K562 (cell line): ENCODE results near the gene ALB. TPM values are rescaled to one million over a fixed set of nuclear protein-coding genes. Genes with fewer than 3 reads are reported as not detected.

Source experiments
- ATAC-seq: fragments of 200-7000 bp; cut with Tn5 transposase; 3 replicates; pipeline ENCODE4 v1.9.1; 2020; ENCODE audit warnings: moderate library complexity
- BruUV-seq: library from RNA; stranded (reverse); fragments of 400-500 nt; replicated peaks from 2 replicates; lab custom pipeline; 2021; lab: Mats Ljungman, UMichigan
- CTCF ChIA-PET: fragments of 300-600 bp; formaldehyde crosslinking; extraction: SDS; loops from one replicate; lab custom pipeline; 2021; ENCODE audit warnings: low intra/inter-chr PET ratio; lab: Yijun Ruan, JAX
- POLR2A ChIA-PET: fragments of 300-600, 350-650 bp; sonication (Branson Sonifier 250); formaldehyde crosslinking; extraction: SDS; loops from one replicate; lab custom pipeline; 2021; ENCODE audit warnings: antibody characterized with exemption, inconsistent platforms; lab: Yijun Ruan, JAX
- DNase-seq, 4 experiments: peaks; one replicate each; pipeline versions ENCODE4 v3.0.0 to v3.0.0-alpha.2; 2011 to 2018; ENCODE audit warnings: low spot score in 3 of 4, mixed read lengths in 3 of 4; ENCODE audit errors: extremely low read depth in 1 of 4
- FAIRE-seq: peaks from 2 replicates; lab custom pipeline; 2011; peaks lifted over from hg19 to GRCh38; lab: Jason Lieb, UNC
- H2AFZ ChIP-seq: 2 replicates; pipeline ENCODE4 v1.6.0; 2011; ENCODE audit warnings: low read depth, low read length, control low read depth, inconsistent platforms
- H3K27ac ChIP-seq: fragments of 200-600 bp; 3 replicates; pipeline ENCODE4 v1.8.0; 2011; ENCODE audit warnings: low read depth, mild to moderate bottlenecking, control low read depth, inconsistent platforms, low read length, moderate library complexity, mixed read lengths; ENCODE audit errors: extremely low read depth
- H3K27me3 ChIP-seq, 2 experiments: fragments of 300-600 bp in 1 of 2; 2 replicates in 1 of 2; 3 replicates in 1 of 2; pipeline versions ENCODE4 v1.6.0 to v1.8.0; 2011; ENCODE audit warnings: inconsistent platforms in 2 of 2, low read length in 2 of 2, mild to moderate bottlenecking in 1 of 2, mixed read lengths in 1 of 2, moderate library complexity in 1 of 2; ENCODE audit not compliant: control insufficient read depth in 2 of 2, insufficient read depth in 2 of 2
- H3K36me3 ChIP-seq: fragments of 300-600 bp; 3 replicates; pipeline ENCODE4 v1.8.0; 2011; ENCODE audit warnings: mild to moderate bottlenecking, low read length, inconsistent platforms; ENCODE audit not compliant: control insufficient read depth, insufficient read depth
- H3K4me1 ChIP-seq, 2 experiments: fragments of 200-600 bp in 1 of 2; replicated peaks in 1 of 2; 2 replicates in 1 of 2; 3 replicates in 1 of 2; pipeline versions ENCODE4 v1.5.1 to v1.8.0; 2011; ENCODE audit warnings: inconsistent platforms in 2 of 2, low read length in 2 of 2, mild to moderate bottlenecking in 1 of 2, mixed read lengths in 1 of 2, moderate library complexity in 1 of 2; ENCODE audit not compliant: control insufficient read depth in 2 of 2, insufficient read depth in 2 of 2
- H3K4me2 ChIP-seq: 2 replicates; pipeline ENCODE4 v1.6.1; 2011; ENCODE audit warnings: low read length, control low read depth, inconsistent platforms, mixed read lengths; ENCODE audit not compliant: insufficient read depth
- H3K4me3 ChIP-seq: fragments of 200-600 bp; sonication (generic), shearing (Covaris generic); 2 replicates; pipeline ENCODE4 v1.5.1; 2016; ENCODE audit warnings: control low read depth, inconsistent platforms
- H3K79me2 ChIP-seq: fragments of 200-600 bp; 3 replicates; pipeline ENCODE4 v1.8.0; 2011; ENCODE audit warnings: low read length, inconsistent platforms; ENCODE audit not compliant: control insufficient read depth, insufficient read depth
- H3K9ac ChIP-seq, 2 experiments: 2 replicates each; pipeline versions ENCODE4 v1.6.0 to v1.6.1; 2011; ENCODE audit warnings: low read depth in 2 of 2, low read length in 2 of 2, control low read depth in 1 of 2, inconsistent platforms in 1 of 2, mild to moderate bottlenecking in 1 of 2, mixed read lengths in 1 of 2; ENCODE audit not compliant: insufficient read depth in 1 of 2
- H3K9me1 ChIP-seq: one replicate; pipeline ENCODE4 v1.6.0; 2011; ENCODE audit warnings: inconsistent platforms, mild to moderate bottlenecking, low read length, moderate library complexity; ENCODE audit not compliant: control insufficient read depth, insufficient read depth
- H3K9me3 ChIP-seq: replicated peaks from 2 replicates; pipeline ENCODE4 v1.5.1; 2011; ENCODE audit warnings: low read depth, low read length, inconsistent platforms; ENCODE audit not compliant: control insufficient read depth, insufficient read depth
- H4K20me1 ChIP-seq: replicated peaks from 2 replicates; pipeline ENCODE4 v1.6.1; 2011; ENCODE audit warnings: low read length, inconsistent platforms, mixed read lengths; ENCODE audit not compliant: control insufficient read depth, insufficient read depth
- ATF1 ChIP-seq, 2 experiments: fragments of 450-650 bp in 1 of 2; IDR thresholded peaks; 2 replicates each; pipeline ENCODE4 v1.6.1; 2016; ENCODE audit warnings: missing compliant biosample characterization in 1 of 2, missing genetic modification characterization in 1 of 2
- ATF7 ChIP-seq: fragments of 450-650 bp; IDR thresholded peaks from 2 replicates; pipeline ENCODE4 v1.7.1; 2014; ENCODE audit warnings: mild to moderate bottlenecking, moderate library complexity
- BRCA1 ChIP-seq, 2 experiments: fragments of 450-650 bp in 1 of 2; sonication (generic) in 1 of 2; formaldehyde crosslinking in 1 of 2; IDR thresholded peaks; 2 replicates each; pipeline versions ENCODE4 v1.5.0 to v1.6.1; 2017 to 2020; ENCODE audit warnings: mild to moderate bottlenecking in 1 of 2, missing genetic modification reagents in 1 of 2
- CBFA2T3 ChIP-seq: fragments of 450-650 bp; IDR thresholded peaks from 2 replicates; pipeline ENCODE4 v1.6.1; 2017
- CREB3 ChIP-seq: fragments of 450-650 bp; conservative IDR thresholded peaks from 2 replicates; pipeline ENCODE4 v1.6.1; 2016; ENCODE audit warnings: missing genetic modification characterization, low read depth, mild to moderate bottlenecking, missing compliant biosample characterization, moderate library complexity
- DMBX1 ChIP-seq: fragments of 250-450 bp; sonication (Bioruptor Pico); IDR thresholded peaks from 2 replicates; pipeline ENCODE4 v1.8.0; 2022; ENCODE audit warnings: inconsistent platforms, mild to moderate bottlenecking, moderate library complexity, borderline replicate concordance
- E2F6 ChIP-seq, 2 experiments: IDR thresholded peaks; 2 replicates each; pipeline ENCODE4 v1.6.1; 2011; ENCODE audit warnings: borderline replicate concordance in 1 of 2, control low read depth in 1 of 2, low read depth in 1 of 2, low read length in 1 of 2, mild to moderate bottlenecking in 1 of 2, mixed read lengths in 1 of 2, moderate library complexity in 1 of 2; ENCODE audit not compliant: insufficient read depth in 1 of 2, insufficient read length in 1 of 2, poor library complexity in 1 of 2, severe bottlenecking in 1 of 2; ENCODE audit errors: extremely low read depth in 1 of 2
- FOSL1 ChIP-seq: fragments of 200-800 bp; sonication (Bioruptor generic); conservative IDR thresholded peaks from 2 replicates; pipeline ENCODE4 v1.6.1; 2016; ENCODE audit warnings: missing genetic modification characterization, missing compliant biosample characterization
- HES1 ChIP-seq: fragments of 450-650 bp; IDR thresholded peaks from 2 replicates; pipeline ENCODE4 v1.6.1; 2016; ENCODE audit warnings: low read depth, mild to moderate bottlenecking, moderate library complexity
- USF1 ChIP-seq: sonication (generic); formaldehyde crosslinking; IDR thresholded peaks from 2 replicates; pipeline ENCODE4 v1.9.0; 2022; ENCODE audit warnings: mild to moderate bottlenecking, missing genetic modification reagents
- ZNF23 ChIP-seq: fragments of 250-450 bp; sonication (Bioruptor Pico); IDR thresholded peaks from 2 replicates; pipeline ENCODE4 v1.4.0; 2020; ENCODE audit warnings: mild to moderate bottlenecking
- ZNF592 ChIP-seq: fragments of 450-650 bp; IDR thresholded peaks from 2 replicates; pipeline ENCODE4 v1.6.1; 2017; ENCODE audit warnings: antibody characterized with exemption, mild to moderate bottlenecking
- WGBS: fragments of 100-300 bp; shearing (Covaris generic); methylation state at CpG from one replicate; pipeline ENCODE4 v1.1.6; 2016; ENCODE audit warnings: low coverage, mixed read lengths; ENCODE audit not compliant: insufficient coverage; ENCODE audit errors: missing lambda C conversion rate; 5-methylcytosine and 5-hydroxymethylcytosine counted together
- in situ Hi-C: fragments of 300-500 bp; cut with MboI; formaldehyde crosslinking; loops from 4 replicates; pipeline ENCODE4 v1.15.0; 2018; ENCODE audit warnings: inconsistent platforms, mixed read lengths
- intact Hi-C: fragments of 100-400 bp; cut with micrococcal nuclease; formaldehyde crosslinking; loops from 2 replicates; pipeline ENCODE4 v1.14.2; 2022
- polyA plus RNA-seq, 8 experiments: library from polyadenylated mRNA; depleted of rRNA in 4 of 8; stranded (reverse) in 5 of 8; unstranded in 3 of 8; fragments of >200 nt; fragmentation: Nextera tagmentation in 2 of 8; fragmentation: Illumina TruSeq in 1 of 8; extraction: Ambion mirVana in 2 of 8; extraction: Trizol in 1 of 8; gene quantifications; 2 replicates each; pipeline versions ENCODE4 v1.2.1 to v1.2.3, GENCODE V29; 2011 to 2014; ENCODE audit warnings: inconsistent platforms in 1 of 8, missing spikeins in 1 of 8
- total RNA-seq, 7 experiments: library from RNA; depleted of rRNA in 6 of 7; stranded (reverse); fragments of >200 nt in 6 of 7; fragmentation: Illumina TruSeq in 2 of 7; extraction: Trizol in 2 of 7; gene quantifications; 2 replicates each; pipeline versions ENCODE4 v1.2.1 to v1.2.3, GENCODE V29; 2011 to 2021; ENCODE audit warnings: low replicate concordance in 1 of 7

ALB gene
- total and polyA plus RNA-seq, 9 of the 15 experiments (the other 6 are each of a cell fraction or from before 2014, with no cell fraction given), result 0.04 to 18.5 (median 0.20) TPM; not detected in 2

- ChIA-PET POLR2A (interaction anchor here (0.6 to 0.7 kb wide), 2 partner anchors 18 to 707 kb away, joined by 3 read pairs; no protein-coding TSS in a partner anchor), CTCF (no interaction called here)
- peak overlapping the region in 1 of 2 experiments; percentile 50; a peak in 3 of 4 replicates for H3K9ac ChIP-seq
- H4K20me1 ChIP-seq, result no peaks in the 10 kb centered on the region
- H3K79me2 ChIP-seq, result no peaks in the 10 kb centered on the region
- H2AFZ ChIP-seq, result peak overlapping the region; percentile 98
- intact Hi-C loops (no loop called here), in situ Hi-C loops (no loop called here)
- no peaks in the 10 kb centered on the region for H3K9me3 ChIP-seq
- peak overlapping the region; percentile 82 for H3K27ac ChIP-seq
- H3K4me3 ChIP-seq, result no peak overlapping the region
- no TSS peak for BruUV-seq
- DNase-seq, result peak; percentile 8 to 62 (median 20)
- peak overlapping the region; percentile 69 for H3K4me2 ChIP-seq
- FAIRE-seq, result peak; percentile 54
- no peaks in the 10 kb centered on the region for H3K9me1 ChIP-seq
- no peaks in the 10 kb centered on the region for H3K36me3 ChIP-seq
- peaks cover 5 to 17% of the 10 kb centered on the region in 2 experiments; a peak in 3 of 5 replicates for H3K4me1 ChIP-seq
- no peaks in the 10 kb centered on the region for H3K27me3 ChIP-seq
- ATAC-seq, result peak; percentile 77
- WGBS, result 19% methylated on average over 9 of the region's 9 CpGs
- 0 out of 2 replicates have a peak, but pooled peaks have one; percentile 48 for TF ChIP-seq CREB3
- peak; percentile 83 for TF ChIP-seq ZNF592
- no peak for TF ChIP-seq HES1
- no peak for TF ChIP-seq DMBX1 (CRISPR knock-in tag)
- TF ChIP-seq ATF7, result peak; percentile 20; the same call in 1 of the 2 replicates
- peak in 1 of 2 experiments; percentile 17 for TF ChIP-seq E2F6 (IDR thresholded peaks at IDR 0.05; ENCODE audit: borderline replicate concordance in 1 of 2, extremely low read depth in 1 of 2, insufficient read depth in 1 of 2, insufficient read length in 1 of 2, low read depth in 1 of 2, low read length in 1 of 2, poor library complexity in 1 of 2, severe bottlenecking in 1 of 2)
- TF ChIP-seq ATF1 (CRISPR knock-in tag; IDR thresholded peaks at IDR 0.05), result no peak
- TF ChIP-seq ATF1 (tag; IDR thresholded peaks at IDR 0.05), result 0 out of 2 replicates have a peak, but pooled peaks have one; percentile 25
- TF ChIP-seq FOSL1 (tag), result no peak
- no peak for TF ChIP-seq BRCA1 (IDR thresholded peaks at IDR 0.05)
- TF ChIP-seq BRCA1 (CRISPR knock-in tag; IDR thresholded peaks at IDR 0.05), result no peak
- no peak for TF ChIP-seq ZNF23
- no peak for TF ChIP-seq USF1 (CRISPR knock-in tag)
- TF ChIP-seq CBFA2T3, result no peak
Observed at GRCh38 chr4:73450398-73451004, 46.4 kb downstream of the ALB start.
